Measurements from ENCODE around the gene FAM200A. TPM values are rescaled to one million over a fixed set of nuclear protein-coding genes. Genes with fewer than 3 reads are reported as not detected.
"Not testable (repeated sequence)": the region's sequence is repeated elsewhere in the genome, so short reads cannot be mapped to it uniquely, and the experiment has no call there.

Gene FAM200A
- total and polyA plus RNA-seq, 2 donors, result 4.4 to 14.8 TPM

DNA sequence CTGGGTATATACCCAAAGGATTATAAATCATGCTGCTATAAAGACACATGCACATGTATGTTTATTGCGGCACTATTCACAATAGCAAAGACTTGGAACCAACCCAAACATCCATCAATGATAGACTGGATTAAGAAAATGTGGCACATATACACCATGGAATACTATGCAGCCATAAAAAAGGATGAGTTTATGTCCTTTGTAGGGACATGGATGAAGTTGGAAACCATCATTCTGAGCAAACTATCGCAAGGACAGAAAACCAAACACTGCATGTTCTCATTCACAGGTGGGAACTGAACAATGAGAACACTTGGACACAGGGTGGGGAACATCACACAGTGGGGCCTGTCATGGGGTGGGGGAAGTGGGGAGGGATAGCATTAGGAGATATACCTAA is 2.4 kb downstream of the FAM200A start:
- H3K27ac ChIP-seq (ENCODE audit: low read depth); H3K36me3 ChIP-seq (ENCODE audit: insufficient read depth): not testable (repeated sequence)
- WGBS, result 93% methylated on average over 1 of the region's 2 CpGs

DNA sequence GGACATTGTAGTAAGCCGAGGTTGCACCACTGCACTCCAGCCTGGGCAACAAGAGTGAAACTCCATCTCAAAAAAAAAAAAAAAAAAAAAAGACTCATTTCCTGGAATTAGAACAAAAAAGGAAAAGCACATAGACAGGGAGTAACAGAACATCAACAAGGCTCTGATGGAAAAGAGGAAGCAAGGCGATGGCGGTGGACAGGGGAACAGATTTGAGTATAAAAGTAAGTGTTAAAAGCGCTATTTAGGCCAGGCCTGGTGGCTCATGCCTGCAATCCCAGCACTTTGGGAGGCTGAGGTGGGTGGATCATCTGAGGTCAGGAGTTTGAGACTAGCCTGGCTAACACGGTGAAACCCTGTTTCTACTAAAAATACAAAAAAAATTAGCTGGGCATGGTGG is 6.6 kb downstream of the FAM200A start:
- H3K4me3 ChIP-seq (ENCODE audit: low read depth, low read length); H3K4me1 ChIP-seq (ENCODE audit: insufficient read depth); H3K36me3 ChIP-seq (ENCODE audit: insufficient read depth); DNase-seq (ENCODE audit: extremely low spot score); H3K27ac ChIP-seq (ENCODE audit: low read depth): not testable (repeated sequence)
- WGBS, result 98% methylated on average over 5 of the region's 5 CpGs

More for the DNA sequence above, 2.4 kb downstream of the FAM200A start:
- H3K4me3 ChIP-seq (ENCODE audit: low read depth, low read length); H3K4me1 ChIP-seq (ENCODE audit: insufficient read depth); DNase-seq (ENCODE audit: extremely low spot score): not testable (repeated sequence)

DNA sequence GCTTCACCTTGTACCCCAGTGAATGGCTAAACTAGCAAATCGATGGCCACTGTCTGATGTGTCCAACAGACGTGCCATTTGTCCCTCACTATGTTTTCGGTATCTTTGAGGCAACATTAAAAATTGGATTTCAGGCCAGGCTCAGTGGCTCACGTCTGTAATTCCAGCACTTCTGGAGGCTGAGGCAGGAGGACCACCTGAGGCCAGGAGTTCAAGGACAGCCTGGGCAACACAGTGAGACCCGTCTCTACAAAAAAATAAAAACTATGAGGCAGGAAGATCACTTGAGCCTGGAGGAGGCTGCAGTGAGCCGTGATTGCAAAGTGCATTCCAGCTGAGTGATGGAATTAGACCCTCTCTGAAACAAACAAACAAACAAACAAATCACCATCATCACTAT is 8.0 kb downstream of the FAM200A start:
- H3K36me3 ChIP-seq (ENCODE audit: insufficient read depth), result peaks cover 5% of the 10 kb centered on the region
- no peak overlapping the region for H3K27ac ChIP-seq (ENCODE audit: low read depth)
- H3K4me3 ChIP-seq (ENCODE audit: low read depth, low read length), result no peak overlapping the region
- no peak for DNase-seq (ENCODE audit: extremely low spot score)
- 94% methylated on average over 6 of the region's 6 CpGs for WGBS
- H3K4me1 ChIP-seq (ENCODE audit: insufficient read depth), result no peaks in the 10 kb centered on the region

DNA sequence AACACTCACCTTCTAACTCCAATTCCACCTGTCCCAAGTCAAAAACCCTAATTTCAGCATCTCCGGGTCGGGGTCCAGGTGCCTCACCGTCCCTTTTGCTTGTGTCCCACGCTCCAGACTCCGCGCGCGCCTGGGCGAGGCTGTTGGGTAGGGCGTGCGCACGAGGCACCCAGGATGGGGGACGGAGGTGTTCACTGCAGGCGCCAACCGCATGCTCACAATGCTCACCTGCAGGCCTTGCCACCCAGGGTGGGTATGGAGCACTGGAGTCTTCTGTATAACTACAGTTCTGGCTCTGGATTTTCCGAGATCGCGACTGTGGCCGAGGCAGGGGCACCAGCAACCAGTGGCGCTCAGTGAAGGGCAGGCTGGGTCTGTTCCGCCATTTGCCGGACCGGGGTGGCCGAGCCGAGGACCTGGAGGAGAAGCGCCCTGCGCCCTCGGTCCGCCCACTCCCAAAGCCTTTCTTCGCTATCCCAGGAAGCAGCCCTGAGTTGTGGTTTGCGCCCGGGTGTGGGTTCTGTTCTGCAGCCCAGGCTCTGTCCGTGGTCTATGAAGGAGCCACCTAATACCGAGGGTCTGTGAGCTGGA is 8.7 kb downstream of the FAM200A start:
- no peak for DNase-seq (ENCODE audit: extremely low spot score)
- Histone ChIP-seq H3K4me3 (ENCODE audit: low read depth, low read length) (no peak overlapping the region), H3K27ac (ENCODE audit: low read depth) (no peak overlapping the region), H3K4me1 (ENCODE audit: insufficient read depth) (no peaks in the 10 kb centered on the region), H3K36me3 (ENCODE audit: insufficient read depth) (peaks cover 4% of the 10 kb centered on the region)
- 93% methylated on average over 34 of the region's 34 CpGs for WGBS

DNA sequence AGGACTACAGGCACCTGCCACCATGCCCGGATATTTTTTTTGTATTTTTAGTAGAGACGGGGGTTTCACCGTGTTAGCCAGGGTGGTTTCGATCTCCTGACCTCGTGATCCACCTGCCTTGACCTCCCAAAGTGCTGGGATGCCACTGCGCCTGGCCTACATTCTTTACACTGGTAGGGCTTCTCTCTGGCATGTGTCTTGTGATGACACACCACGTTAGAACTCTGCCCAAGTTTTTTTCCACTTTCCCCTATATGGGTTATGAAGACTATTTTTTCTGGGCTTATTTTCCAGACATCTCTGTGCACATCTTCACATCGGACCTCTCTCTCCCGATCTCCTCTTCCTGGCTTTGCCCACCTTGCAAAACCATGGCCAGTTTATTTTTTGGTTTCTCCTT is 10.7 kb downstream of the FAM200A start:
- WGBS, result 89% methylated on average over 9 of the region's 9 CpGs
- Histone ChIP-seq H3K4me3 (ENCODE audit: low read depth, low read length) (no peak overlapping the region), H3K36me3 (ENCODE audit: insufficient read depth) (peaks cover under 1% of the 10 kb centered on the region), H3K4me1 (ENCODE audit: insufficient read depth) (no peaks in the 10 kb centered on the region), H3K27ac (ENCODE audit: low read depth) (no peak overlapping the region)
- no peak for DNase-seq (ENCODE audit: extremely low spot score)

DNA sequence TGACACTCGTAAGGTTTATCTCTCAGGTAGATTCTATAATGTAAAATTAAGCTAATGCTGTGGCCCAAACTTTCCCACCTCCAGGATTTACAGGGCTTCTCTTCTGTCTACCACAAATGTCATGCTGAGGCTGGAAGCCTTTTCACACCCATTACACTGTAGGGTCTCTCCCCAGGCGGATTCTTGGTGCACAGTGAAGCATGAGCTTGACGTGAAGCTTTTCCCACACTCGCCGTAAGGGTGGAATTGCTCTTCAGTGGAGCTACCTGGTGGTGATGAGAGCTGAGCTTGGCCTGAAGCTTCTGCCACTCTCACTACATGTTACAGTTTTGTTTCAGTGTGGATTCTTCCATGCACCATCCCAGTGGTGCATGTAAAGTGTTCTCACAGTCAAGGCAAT is 11.4 kb downstream of the FAM200A start:
- Histone ChIP-seq H3K27ac (ENCODE audit: low read depth) (no peak overlapping the region), H3K4me1 (ENCODE audit: insufficient read depth) (no peaks in the 10 kb centered on the region), H3K36me3 (ENCODE audit: insufficient read depth) (no peaks in the 10 kb centered on the region), H3K4me3 (ENCODE audit: low read depth, low read length) (no peak overlapping the region)
- DNase-seq (ENCODE audit: extremely low spot score), result no peak
- 92% methylated on average over 5 of the region's 5 CpGs for WGBS

DNA sequence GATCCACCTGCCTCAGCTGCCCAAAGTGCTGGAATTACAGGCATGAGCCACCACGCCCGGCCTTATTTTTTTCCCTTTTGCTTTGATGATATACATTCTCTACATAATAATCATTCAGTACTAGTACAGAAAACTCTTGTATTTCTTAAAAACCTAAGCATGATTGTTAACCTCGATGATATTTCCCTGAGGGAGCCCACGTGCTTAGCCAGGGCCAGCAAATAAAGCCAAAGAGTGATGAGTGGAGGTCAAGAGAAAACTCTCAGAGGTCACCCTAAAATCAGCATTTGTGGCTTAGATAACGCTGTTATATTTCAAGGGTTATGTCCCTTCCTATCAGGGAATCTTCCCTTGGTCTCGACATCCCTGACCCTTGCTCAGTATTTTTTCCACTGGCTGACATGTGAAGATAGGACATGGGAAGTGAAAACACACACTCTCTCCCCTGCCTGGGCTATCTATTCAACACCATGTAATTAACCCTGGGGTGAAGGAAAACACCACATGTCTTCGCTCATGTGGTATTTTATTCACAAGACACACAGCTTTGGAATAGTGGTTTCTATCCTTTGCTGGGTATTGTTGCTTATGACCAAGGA is 12.6 kb downstream of the FAM200A start:
- H3K4me1 ChIP-seq (ENCODE audit: insufficient read depth), result no peaks in the 10 kb centered on the region
- H3K4me3 ChIP-seq (ENCODE audit: low read depth, low read length), result no peak overlapping the region
- H3K27ac ChIP-seq (ENCODE audit: low read depth), result no peak overlapping the region
- WGBS, result 83% methylated on average over 7 of the region's 7 CpGs
- no peaks in the 10 kb centered on the region for H3K36me3 ChIP-seq (ENCODE audit: insufficient read depth)
- no peak for DNase-seq (ENCODE audit: extremely low spot score)

DNA sequence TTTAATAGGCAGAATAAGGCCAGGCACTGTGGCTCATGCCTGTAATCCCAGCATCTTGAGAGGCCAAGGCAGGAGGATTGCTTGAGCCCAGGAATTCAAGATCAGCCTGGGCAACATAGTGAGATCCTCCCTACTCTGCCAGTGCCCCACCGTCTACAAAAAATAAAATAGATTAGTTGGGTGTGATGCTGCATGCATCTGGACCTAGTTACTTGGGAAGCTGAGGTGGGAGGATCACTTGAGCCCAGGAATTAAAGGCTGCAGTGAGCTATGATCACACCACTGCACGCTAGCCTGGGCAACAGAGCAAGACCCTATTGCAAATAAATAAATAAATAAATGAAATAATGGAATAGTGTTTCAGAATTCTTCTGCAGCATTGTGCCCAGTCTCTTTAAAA is 16.2 kb downstream of the FAM200A start:
- Histone ChIP-seq H3K4me1 (ENCODE audit: insufficient read depth) (no peaks in the 10 kb centered on the region), H3K36me3 (ENCODE audit: insufficient read depth) (peaks cover 6% of the 10 kb centered on the region), H3K4me3 (ENCODE audit: low read depth, low read length) (no peak overlapping the region), H3K27ac (ENCODE audit: low read depth) (no peak overlapping the region)
- no peak for DNase-seq (ENCODE audit: extremely low spot score)
- WGBS, result 96% methylated on average over 2 of the region's 2 CpGs

DNA sequence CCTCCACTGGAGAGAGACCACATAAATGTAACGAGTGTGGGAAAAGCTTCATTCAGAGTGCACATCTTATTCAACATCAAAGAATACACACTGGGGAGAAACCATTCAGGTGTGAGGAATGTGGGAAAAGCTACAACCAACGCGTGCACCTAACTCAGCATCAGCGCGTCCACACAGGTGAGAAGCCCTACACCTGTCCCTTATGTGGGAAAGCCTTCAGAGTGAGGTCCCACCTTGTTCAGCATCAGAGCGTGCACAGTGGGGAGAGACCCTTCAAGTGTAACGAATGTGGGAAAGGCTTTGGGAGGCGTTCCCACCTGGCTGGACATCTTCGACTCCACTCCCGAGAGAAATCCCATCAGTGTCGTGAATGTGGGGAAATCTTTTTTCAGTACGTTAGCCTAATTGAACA is 20.6 kb downstream of the FAM200A start:
- H3K27ac ChIP-seq (ENCODE audit: low read depth), result no peak overlapping the region
- H3K36me3 ChIP-seq (ENCODE audit: insufficient read depth), result peaks cover 8% of the 10 kb centered on the region
- 98% methylated on average over 12 of the region's 12 CpGs for WGBS
- no peak for DNase-seq (ENCODE audit: extremely low spot score)
- H3K4me1 ChIP-seq (ENCODE audit: insufficient read depth), result no peaks in the 10 kb centered on the region
- H3K4me3 ChIP-seq (ENCODE audit: low read depth, low read length), result no peak overlapping the region

DNA sequence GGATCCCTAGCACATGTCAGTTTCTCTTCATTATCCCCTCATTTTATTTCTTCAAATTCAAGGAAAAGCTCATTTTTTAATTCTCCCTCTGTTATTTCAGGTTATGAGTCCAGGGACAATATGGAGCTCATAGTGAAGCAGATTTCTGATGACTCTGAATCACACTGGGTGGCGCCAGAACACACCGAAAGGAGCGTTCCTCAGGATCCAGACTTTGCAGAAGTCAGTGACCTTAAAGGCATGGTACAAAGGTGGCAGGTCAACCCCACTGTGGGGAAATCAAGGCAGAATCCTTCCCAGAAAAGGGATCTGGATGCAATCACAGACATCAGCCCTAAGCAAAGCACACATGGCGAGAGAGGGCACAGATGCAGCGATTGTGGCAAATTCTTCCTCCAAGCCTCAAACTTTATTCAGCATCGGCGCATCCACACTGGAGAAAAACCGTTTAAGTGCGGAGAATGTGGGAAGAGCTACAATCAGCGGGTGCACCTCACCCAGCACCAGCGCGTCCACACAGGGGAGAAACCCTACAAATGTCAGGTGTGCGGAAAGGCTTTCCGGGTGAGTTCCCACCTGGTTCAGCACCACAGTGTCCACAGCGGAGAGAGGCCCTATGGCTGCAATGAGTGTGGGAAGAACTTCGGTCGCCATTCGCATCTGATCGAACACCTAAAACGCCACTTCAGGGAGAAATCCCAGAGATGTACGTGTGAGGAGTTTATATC is 26.0 kb downstream of the FAM200A start:
- H3K4me1 ChIP-seq (ENCODE audit: insufficient read depth), result no peaks in the 10 kb centered on the region
- no peak overlapping the region for H3K27ac ChIP-seq (ENCODE audit: low read depth)
- peaks cover 2% of the 10 kb centered on the region for H3K36me3 ChIP-seq (ENCODE audit: insufficient read depth)
- H3K4me3 ChIP-seq (ENCODE audit: low read depth, low read length), result no peak overlapping the region
- DNase-seq (ENCODE audit: extremely low spot score), result no peak
- 96% methylated on average over 21 of the region's 21 CpGs for WGBS

DNA sequence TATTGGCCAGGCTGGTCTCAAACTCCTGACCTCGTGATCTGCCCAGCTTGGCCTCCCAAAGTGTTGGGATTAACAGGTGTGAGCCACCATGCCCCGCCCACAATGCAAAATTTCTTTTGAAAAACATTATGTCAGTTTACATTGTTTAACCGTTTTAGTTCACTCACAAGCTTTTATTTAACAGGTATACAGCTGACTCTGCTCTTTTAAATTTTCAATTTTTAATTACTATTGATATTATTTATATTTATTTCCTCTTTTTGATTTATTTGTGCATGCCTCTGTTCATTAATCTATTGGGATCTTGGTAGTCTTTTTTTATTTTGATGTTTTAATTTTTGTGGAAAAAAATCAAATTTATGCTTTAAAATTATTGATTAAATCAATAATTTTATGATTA is 30.5 kb downstream of the FAM200A start:
- no peak overlapping the region for H3K27ac ChIP-seq (ENCODE audit: low read depth)
- no peak for DNase-seq (ENCODE audit: extremely low spot score)
- H3K4me3 ChIP-seq (ENCODE audit: low read depth, low read length), result no peak overlapping the region
- H3K4me1 ChIP-seq (ENCODE audit: insufficient read depth), result no peaks in the 10 kb centered on the region
- peaks cover 6% of the 10 kb centered on the region for H3K36me3 ChIP-seq (ENCODE audit: insufficient read depth)
- 90% methylated on average over 3 of the region's 3 CpGs for WGBS

DNA sequence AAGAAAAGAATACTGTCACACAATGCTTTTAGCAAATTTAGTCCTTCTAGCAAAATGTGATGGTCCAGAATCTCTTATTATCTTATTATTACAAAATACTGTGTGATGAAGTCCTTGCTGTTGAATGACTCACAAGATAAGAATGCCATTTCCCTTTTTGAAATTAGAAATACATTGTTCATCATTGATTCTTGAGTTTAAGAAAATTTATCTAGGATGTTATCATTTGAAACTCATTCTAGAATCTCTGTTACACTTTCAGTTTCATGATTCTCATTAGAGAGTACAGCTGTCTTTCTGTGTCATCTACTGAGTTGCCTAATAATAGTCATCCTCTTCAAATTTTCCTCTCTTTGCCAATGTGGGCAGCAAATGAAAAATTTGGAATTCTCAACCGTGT is 37.9 kb downstream of the FAM200A start:
- Histone ChIP-seq H3K4me3 (ENCODE audit: low read depth, low read length) (no peak overlapping the region), H3K36me3 (ENCODE audit: insufficient read depth) (peaks cover 2% of the 10 kb centered on the region), H3K4me1 (ENCODE audit: insufficient read depth) (no peaks in the 10 kb centered on the region), H3K27ac (ENCODE audit: low read depth) (no peak overlapping the region)
- DNase-seq (ENCODE audit: extremely low spot score), result no peak
- WGBS, result 95% methylated on average over 1 of the region's 1 CpG

DNA sequence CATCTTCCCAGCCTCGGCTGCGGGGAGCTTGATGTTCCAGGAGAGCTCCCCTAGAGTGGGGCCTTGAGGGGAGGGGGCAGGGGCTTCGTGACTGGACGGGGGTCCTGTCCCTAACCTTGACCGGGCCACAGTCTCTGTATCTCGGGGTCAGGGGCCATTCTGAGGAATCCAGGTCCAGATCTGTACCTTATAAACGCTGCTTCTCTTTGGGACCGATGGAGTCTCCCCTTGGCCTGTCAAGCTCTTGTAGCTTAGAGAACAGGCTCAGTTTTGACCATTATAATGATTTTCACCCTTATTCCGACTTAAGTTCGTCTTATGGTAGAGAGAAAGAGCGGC is 46.6 kb downstream of the FAM200A start:
- H3K36me3 ChIP-seq (ENCODE audit: insufficient read depth), result no peaks in the 10 kb centered on the region
- peaks cover 5% of the 10 kb centered on the region for H3K4me1 ChIP-seq (ENCODE audit: insufficient read depth)
- 2% methylated on average over 11 of the region's 11 CpGs for WGBS
- peak overlapping the region; percentile 69 for H3K4me3 ChIP-seq (ENCODE audit: low read depth, low read length)
- no peak for DNase-seq (ENCODE audit: extremely low spot score)
- H3K27ac ChIP-seq (ENCODE audit: low read depth), result peak overlapping the region; percentile 71

DNA sequence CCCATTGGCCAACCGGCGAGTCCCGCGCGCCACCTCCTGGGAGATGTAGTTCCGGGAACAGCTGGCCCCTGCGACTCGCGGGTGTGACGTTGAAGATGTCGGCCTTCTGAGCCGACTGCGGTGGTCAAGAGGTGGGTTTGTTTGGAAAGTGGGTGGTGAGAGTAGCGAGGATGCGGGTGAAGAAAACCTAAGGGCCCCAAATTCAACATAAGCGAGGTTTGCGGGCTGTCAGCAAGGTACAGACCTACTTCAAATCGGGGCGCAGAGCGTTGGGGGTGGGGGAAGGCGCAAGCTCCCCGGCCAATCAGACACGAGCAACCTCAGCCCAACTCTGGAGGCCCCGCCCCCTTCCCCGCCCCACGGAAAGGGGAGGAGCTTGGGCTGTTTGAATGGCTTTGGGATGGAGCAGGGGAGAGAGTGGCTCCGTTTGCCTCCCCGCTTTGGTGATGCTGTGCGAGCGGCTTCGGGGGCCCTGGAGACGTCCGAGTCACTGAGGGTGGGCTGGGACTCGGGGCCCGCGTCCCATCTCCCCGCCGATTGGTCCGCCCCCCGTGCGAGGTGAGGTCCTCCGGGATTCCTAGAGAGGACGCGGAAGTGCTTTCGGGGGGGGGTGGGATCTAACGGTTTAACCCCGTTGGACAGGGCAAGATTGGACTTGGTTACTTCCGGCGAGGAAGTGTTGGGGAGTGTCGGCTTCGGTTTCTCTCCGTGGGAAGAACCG is 47.2 kb downstream of the FAM200A start, which contains the start of gene ZKSCAN5:
ZKSCAN5 (plus strand) TSS at position 60 of the 721 bp plus-strand sequence. CDS start 1,383 bp downstream, outside the sequence.
- Histone ChIP-seq H3K27ac (ENCODE audit: low read depth) (peak within 1 kb of the TSS; percentile 96), H3K4me3 (ENCODE audit: low read depth, low read length) (peak within 1 kb of the TSS; percentile 69), H3K4me1 (ENCODE audit: insufficient read depth) (peaks cover 5% of the 10 kb centered on the region), H3K36me3 (ENCODE audit: insufficient read depth) (no peaks in the 10 kb centered on the region)
- DNase-seq (ENCODE audit: extremely low spot score), result peak; percentile 97
- under 1% methylated on average over 53 of the region's 53 CpGs for WGBS
